K562 (cell line): ENCODE measurements around the gene VDR. TPM values are rescaled to one million over a fixed set of nuclear protein-coding genes. Genes with fewer than 3 reads are reported as not detected.

Experiments used
- ATAC-seq: fragments of 200-7000 bp; cut with Tn5 transposase; 3 replicates; pipeline ENCODE4 v1.9.1; 2020; ENCODE audit warnings: moderate library complexity
- BruUV-seq: library from RNA; stranded (reverse); fragments of 400-500 nt; replicated peaks from 2 replicates; lab custom pipeline; 2021; lab: Mats Ljungman, UMichigan
- CTCF ChIA-PET: fragments of 300-600 bp; formaldehyde crosslinking; extraction: SDS; loops from one replicate; lab custom pipeline; 2021; ENCODE audit warnings: low intra/inter-chr PET ratio; lab: Yijun Ruan, JAX
- POLR2A ChIA-PET: fragments of 300-600, 350-650 bp; sonication (Branson Sonifier 250); formaldehyde crosslinking; extraction: SDS; loops from one replicate; lab custom pipeline; 2021; ENCODE audit warnings: antibody characterized with exemption, inconsistent platforms; lab: Yijun Ruan, JAX
- DNase-seq, 4 experiments: peaks; one replicate each; pipeline versions ENCODE4 v3.0.0 to v3.0.0-alpha.2; 2011 to 2018; ENCODE audit warnings: low spot score in 3 of 4, mixed read lengths in 3 of 4; ENCODE audit errors: extremely low read depth in 1 of 4
- FAIRE-seq: peaks from 2 replicates; lab custom pipeline; 2011; peaks lifted over from hg19 to GRCh38; lab: Jason Lieb, UNC
- H2AFZ ChIP-seq: 2 replicates; pipeline ENCODE4 v1.6.0; 2011; ENCODE audit warnings: low read depth, low read length, control low read depth, inconsistent platforms
- H3K27ac ChIP-seq: fragments of 200-600 bp; 3 replicates; pipeline ENCODE4 v1.8.0; 2011; ENCODE audit warnings: low read depth, mild to moderate bottlenecking, control low read depth, inconsistent platforms, low read length, moderate library complexity, mixed read lengths; ENCODE audit errors: extremely low read depth
- H3K27me3 ChIP-seq, 2 experiments: fragments of 300-600 bp in 1 of 2; 2 replicates in 1 of 2; 3 replicates in 1 of 2; pipeline versions ENCODE4 v1.6.0 to v1.8.0; 2011; ENCODE audit warnings: inconsistent platforms in 2 of 2, low read length in 2 of 2, mild to moderate bottlenecking in 1 of 2, mixed read lengths in 1 of 2, moderate library complexity in 1 of 2; ENCODE audit not compliant: control insufficient read depth in 2 of 2, insufficient read depth in 2 of 2
- H3K36me3 ChIP-seq: fragments of 300-600 bp; 3 replicates; pipeline ENCODE4 v1.8.0; 2011; ENCODE audit warnings: mild to moderate bottlenecking, low read length, inconsistent platforms; ENCODE audit not compliant: control insufficient read depth, insufficient read depth
- H3K4me1 ChIP-seq, 2 experiments: fragments of 200-600 bp in 1 of 2; replicated peaks in 1 of 2; 2 replicates in 1 of 2; 3 replicates in 1 of 2; pipeline versions ENCODE4 v1.5.1 to v1.8.0; 2011; ENCODE audit warnings: inconsistent platforms in 2 of 2, low read length in 2 of 2, mild to moderate bottlenecking in 1 of 2, mixed read lengths in 1 of 2, moderate library complexity in 1 of 2; ENCODE audit not compliant: control insufficient read depth in 2 of 2, insufficient read depth in 2 of 2
- H3K4me2 ChIP-seq: 2 replicates; pipeline ENCODE4 v1.6.1; 2011; ENCODE audit warnings: low read length, control low read depth, inconsistent platforms, mixed read lengths; ENCODE audit not compliant: insufficient read depth
- H3K4me3 ChIP-seq: fragments of 200-600 bp; sonication (generic), shearing (Covaris generic); 2 replicates; pipeline ENCODE4 v1.5.1; 2016; ENCODE audit warnings: control low read depth, inconsistent platforms
- H3K79me2 ChIP-seq: fragments of 200-600 bp; 3 replicates; pipeline ENCODE4 v1.8.0; 2011; ENCODE audit warnings: low read length, inconsistent platforms; ENCODE audit not compliant: control insufficient read depth, insufficient read depth
- H3K9ac ChIP-seq, 2 experiments: 2 replicates each; pipeline versions ENCODE4 v1.6.0 to v1.6.1; 2011; ENCODE audit warnings: low read depth in 2 of 2, low read length in 2 of 2, control low read depth in 1 of 2, inconsistent platforms in 1 of 2, mild to moderate bottlenecking in 1 of 2, mixed read lengths in 1 of 2; ENCODE audit not compliant: insufficient read depth in 1 of 2
- H3K9me1 ChIP-seq: one replicate; pipeline ENCODE4 v1.6.0; 2011; ENCODE audit warnings: inconsistent platforms, mild to moderate bottlenecking, low read length, moderate library complexity; ENCODE audit not compliant: control insufficient read depth, insufficient read depth
- H3K9me3 ChIP-seq: replicated peaks from 2 replicates; pipeline ENCODE4 v1.5.1; 2011; ENCODE audit warnings: low read depth, low read length, inconsistent platforms; ENCODE audit not compliant: control insufficient read depth, insufficient read depth
- H4K20me1 ChIP-seq: replicated peaks from 2 replicates; pipeline ENCODE4 v1.6.1; 2011; ENCODE audit warnings: low read length, inconsistent platforms, mixed read lengths; ENCODE audit not compliant: control insufficient read depth, insufficient read depth
- ADNP ChIP-seq: fragments of 200-800 bp; sonication (Bioruptor generic); IDR thresholded peaks from 2 replicates; pipeline ENCODE4 v1.6.1; 2016; ENCODE audit warnings: missing genetic modification characterization, missing compliant biosample characterization
- CHD4 ChIP-seq: fragments of 200-600 bp; sonication (generic); IDR thresholded peaks from 3 replicates; pipeline ENCODE4 v1.6.1; 2012; ENCODE audit warnings: low read depth, mild to moderate bottlenecking, mixed read lengths, low read length, inconsistent platforms; ENCODE audit not compliant: insufficient read depth, insufficient replicate concordance, poor library complexity, severe bottlenecking
- FOXA3 ChIP-seq, 2 experiments: fragments of 450-650 bp in 1 of 2; sonication (generic) in 1 of 2; formaldehyde crosslinking; IDR thresholded peaks in 1 of 2; conservative IDR thresholded peaks in 1 of 2; 2 replicates each; pipeline versions ENCODE4 v1.4.0 to v1.8.0; 2020 to 2022; ENCODE audit warnings: mild to moderate bottlenecking in 2 of 2, missing genetic modification reagents in 1 of 2
- GTF2E2 ChIP-seq: fragments of 200-800 bp; sonication (Bioruptor generic); IDR thresholded peaks from 2 replicates; pipeline ENCODE4 v1.6.1; 2016; ENCODE audit warnings: missing genetic modification characterization, missing compliant biosample characterization
- KLF16 ChIP-seq: IDR thresholded peaks from 2 replicates; pipeline ENCODE4 v1.6.1; 2016; ENCODE audit warnings: antibody characterized with exemption
- L3MBTL2 ChIP-seq: fragments of 450-650 bp; IDR thresholded peaks from 2 replicates; pipeline ENCODE4 v1.6.1; 2016; ENCODE audit warnings: mild to moderate bottlenecking, moderate library complexity
- LARP7 ChIP-seq: fragments of 450-650 bp; IDR thresholded peaks from 2 replicates; pipeline ENCODE4 v1.6.1; 2016
- RBM39 ChIP-seq: fragments of 200-400 bp; formaldehyde crosslinking; optimal IDR thresholded peaks from 2 replicates; pipeline ENCODE3; 2018; ENCODE audit warnings: low read depth, low read length
- RNF219 ChIP-seq: fragments of 250-450 bp; sonication (Bioruptor Pico); IDR thresholded peaks from 2 replicates; pipeline ENCODE4 v1.5.0; 2022; ENCODE audit warnings: mild to moderate bottlenecking
- SOX6 ChIP-seq: fragments of 450-650 bp; IDR thresholded peaks from 2 replicates; pipeline ENCODE4 v1.6.1; 2014; ENCODE audit warnings: mild to moderate bottlenecking
- TAL1 ChIP-seq: fragments of 450-650 bp; IDR thresholded peaks from 2 replicates; pipeline ENCODE4 v1.6.1; 2016; ENCODE audit warnings: mild to moderate bottlenecking
- TEAD2 ChIP-seq: fragments of 450-650 bp; IDR thresholded peaks from 2 replicates; pipeline ENCODE4 v1.6.1; 2016; ENCODE audit warnings: missing genetic modification characterization, control low read depth, missing compliant biosample characterization
- ZBTB2 ChIP-seq: fragments of 450-650 bp; IDR thresholded peaks from 2 replicates; pipeline ENCODE4 v1.6.1; 2016; ENCODE audit warnings: antibody characterized with exemption
- ZNF12 ChIP-seq: sonication (generic); formaldehyde crosslinking; IDR thresholded peaks from 2 replicates; pipeline ENCODE4 v1.4.0; 2020; ENCODE audit warnings: mild to moderate bottlenecking, missing genetic modification reagents
- ZNF584 ChIP-seq: fragments of 200-800 bp; sonication (Bioruptor generic); IDR thresholded peaks from 2 replicates; pipeline ENCODE4 v1.6.1; 2016; ENCODE audit warnings: low read depth, mild to moderate bottlenecking, missing genetic modification characterization, missing compliant biosample characterization
- ZZZ3 ChIP-seq: fragments of 450-650 bp; IDR thresholded peaks from 2 replicates; pipeline ENCODE4 v1.6.1; 2016; ENCODE audit warnings: antibody characterized with exemption, mild to moderate bottlenecking, moderate library complexity
- WGBS: fragments of 100-300 bp; shearing (Covaris generic); methylation state at CpG from one replicate; pipeline ENCODE4 v1.1.6; 2016; ENCODE audit warnings: low coverage, mixed read lengths; ENCODE audit not compliant: insufficient coverage; ENCODE audit errors: missing lambda C conversion rate; 5-methylcytosine and 5-hydroxymethylcytosine counted together
- in situ Hi-C: fragments of 300-500 bp; cut with MboI; formaldehyde crosslinking; loops from 4 replicates; pipeline ENCODE4 v1.15.0; 2018; ENCODE audit warnings: inconsistent platforms, mixed read lengths
- intact Hi-C: fragments of 100-400 bp; cut with micrococcal nuclease; formaldehyde crosslinking; loops from 2 replicates; pipeline ENCODE4 v1.14.2; 2022
- polyA plus RNA-seq, 8 experiments: library from polyadenylated mRNA; depleted of rRNA in 4 of 8; stranded (reverse) in 5 of 8; unstranded in 3 of 8; fragments of >200 nt; fragmentation: Nextera tagmentation in 2 of 8; fragmentation: Illumina TruSeq in 1 of 8; extraction: Ambion mirVana in 2 of 8; extraction: Trizol in 1 of 8; gene quantifications; 2 replicates each; pipeline versions ENCODE4 v1.2.1 to v1.2.3, GENCODE V29; 2011 to 2014; ENCODE audit warnings: inconsistent platforms in 1 of 8, missing spikeins in 1 of 8
- total RNA-seq, 7 experiments: library from RNA; depleted of rRNA in 6 of 7; stranded (reverse); fragments of >200 nt in 6 of 7; fragmentation: Illumina TruSeq in 2 of 7; extraction: Trizol in 2 of 7; gene quantifications; 2 replicates each; pipeline versions ENCODE4 v1.2.1 to v1.2.3, GENCODE V29; 2011 to 2021; ENCODE audit warnings: low replicate concordance in 1 of 7
- TF ChIP-seq, protein P1 (sequence below): IDR thresholded peaks from 3 replicates; pipeline ENCODE4 v1.6.1; 2011; ENCODE audit warnings: borderline replicate concordance, mild to moderate bottlenecking; ENCODE audit not compliant: insufficient read length, insufficient read depth

Gene VDR
- total and polyA plus RNA-seq, 9 of the 15 experiments (the other 6 are each of a cell fraction or from before 2014, with no cell fraction given), result 0.61 to 4.8 (median 2.0) TPM

- ATAC-seq (peak; percentile 81), FAIRE-seq (peak; percentile 66), DNase-seq (peak; percentile 69 to 84 (median 75))
- Histone ChIP-seq H3K4me2 (peak overlapping the region; percentile 75), H3K4me1 (peaks cover 5 to 22% of the 10 kb centered on the region in 2 experiments; a peak in 3 of 5 replicates), H3K9ac (peak overlapping the region; percentile 15 to 54; a peak in 2 of 4 replicates), H3K79me2 (no peaks in the 10 kb centered on the region), H3K27me3 (no peaks in the 10 kb centered on the region), H3K27ac (no peak overlapping the region; the same call in 2 of the 3 replicates), H3K4me3 (no peak overlapping the region), H2AFZ (peak overlapping the region; percentile 52), H3K9me1 (no peaks in the 10 kb centered on the region), H4K20me1 (0 out of 2 replicates have a peak, but pooled peaks cover 5% of the 10 kb centered on the region), H3K9me3 (no peaks in the 10 kb centered on the region), H3K36me3 (no peaks in the 10 kb centered on the region)
- intact Hi-C loops, result no loop called here
- 8% methylated on average over 5 of the region's 12 CpGs for WGBS
- no TSS peak for BruUV-seq
- ChIA-PET POLR2A (interaction anchor here (0.6 to 1.5 kb wide), 6 partner anchors 9 to 318 kb away, joined by 3 to 5 read pairs (median 4); no protein-coding TSS in a partner anchor), CTCF (no interaction called here)
- in situ Hi-C loops, result no loop called here
- TF ChIP-seq SOX6, result peak; percentile 93
- TF ChIP-seq RNF219 (CRISPR knock-in tag), result no peak
- TF ChIP-seq TEAD2 (tag), result no peak
- peak; percentile 75 for TF ChIP-seq L3MBTL2
- TF ChIP-seq ZBTB2, result no peak
- TF ChIP-seq, protein P1, sequence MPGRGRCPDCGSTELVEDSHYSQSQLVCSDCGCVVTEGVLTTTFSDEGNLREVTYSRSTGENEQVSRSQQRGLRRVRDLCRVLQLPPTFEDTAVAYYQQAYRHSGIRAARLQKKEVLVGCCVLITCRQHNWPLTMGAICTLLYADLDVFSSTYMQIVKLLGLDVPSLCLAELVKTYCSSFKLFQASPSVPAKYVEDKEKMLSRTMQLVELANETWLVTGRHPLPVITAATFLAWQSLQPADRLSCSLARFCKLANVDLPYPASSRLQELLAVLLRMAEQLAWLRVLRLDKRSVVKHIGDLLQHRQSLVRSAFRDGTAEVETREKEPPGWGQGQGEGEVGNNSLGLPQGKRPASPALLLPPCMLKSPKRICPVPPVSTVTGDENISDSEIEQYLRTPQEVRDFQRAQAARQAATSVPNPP, result no peak
- TF ChIP-seq GTF2E2, result no peak
- no peak for TF ChIP-seq LARP7
- no peak for TF ChIP-seq ZZZ3
- TF ChIP-seq KLF16, result peak; percentile 58
- no peak for TF ChIP-seq RBM39
- TF ChIP-seq FOXA3 (CRISPR knock-in tag; conservative IDR thresholded peaks at IDR 0.05 in 1 of 2, IDR thresholded peaks at IDR 0.05 in 1 of 2), result peak in 1 of 2 experiments; percentile 56; a peak in 1 of 4 replicates
- 0 out of 2 replicates have a peak, but pooled peaks have one; percentile 18 for TF ChIP-seq ZNF584 (CRISPR knock-in tag)
- no peak for TF ChIP-seq CHD4
- TF ChIP-seq ADNP (tag), result no peak
- peak; percentile 82 for TF ChIP-seq TAL1
- peak; percentile 92 for TF ChIP-seq ZNF12 (CRISPR knock-in tag)
These were observed 54.4 kb downstream of the VDR start for GRCh38 chr12:47850153-47851084.
